H1 (cell line): ENCODE measurements around the gene NR2F1-AS1. TPM values are rescaled to one million over a fixed set of nuclear protein-coding genes. Genes with fewer than 3 reads are reported as not detected.

ENCODE experiments used
- CTCF ChIA-PET: fragments of 300-600 bp; sonication (Branson Sonifier 250); formaldehyde crosslinking; loops from one replicate; lab custom pipeline; 2021; ENCODE audit not compliant: partially characterized antibody; lab: Charles Lee
- POLR2A ChIA-PET: fragments of 300-600 bp; sonication (Branson Sonifier 250); formaldehyde crosslinking; loops from one replicate; lab custom pipeline; 2021; ENCODE audit warnings: inconsistent platforms; ENCODE audit not compliant: partially characterized antibody; lab: Charles Lee
- DNase-seq, 2 experiments: peaks; one replicate each; pipeline versions ENCODE4 v3.0.0 to v3.0.0-alpha.2; 2010 to 2022; ENCODE audit warnings: low spot score in 2 of 2, low read depth in 1 of 2, mixed read lengths in 1 of 2
- FAIRE-seq: peaks from 2 replicates; lab custom pipeline; 2011; peaks lifted over from hg19 to GRCh38; lab: Jason Lieb, UNC
- H2AFZ ChIP-seq: 2 replicates; pipeline ENCODE4 v1.8.1; 2012; ENCODE audit warnings: low read length, inconsistent platforms
- H2AK5ac ChIP-seq: 2 replicates; pipeline ENCODE4 v1.6.1; 2013; ENCODE audit warnings: low read depth, low read length
- H2BK120ac ChIP-seq: replicated peaks from 2 replicates; pipeline ENCODE3; 2013; ENCODE audit warnings: low read depth, low read length, inconsistent platforms
- H2BK12ac ChIP-seq: 2 replicates; pipeline ENCODE4 v1.6.1; 2013; ENCODE audit warnings: low read depth, low read length
- H2BK15ac ChIP-seq: 2 replicates; pipeline ENCODE4 v1.6.1; 2013; ENCODE audit warnings: low read length
- H2BK20ac ChIP-seq: 2 replicates; pipeline ENCODE4 v1.6.1; 2013; ENCODE audit warnings: low read length
- H2BK5ac ChIP-seq: 2 replicates; pipeline ENCODE4 v1.6.1; 2013; ENCODE audit warnings: low read depth, low read length
- H3K14ac ChIP-seq: 2 replicates; pipeline ENCODE4 v1.6.1; 2013; ENCODE audit warnings: inconsistent platforms; ENCODE audit not compliant: insufficient read length
- H3K18ac ChIP-seq: 2 replicates; pipeline ENCODE4 v1.6.1; 2013; ENCODE audit warnings: low read length; ENCODE audit errors: extremely low read depth
- H3K23ac ChIP-seq: 2 replicates; pipeline ENCODE4 v1.6.1; 2013; ENCODE audit warnings: inconsistent platforms; ENCODE audit not compliant: insufficient read length
- H3K23me2 ChIP-seq: 2 replicates; pipeline ENCODE4 v1.6.1; 2013; ENCODE audit warnings: low read depth, low read length
- H3K27ac ChIP-seq: 2 replicates; pipeline ENCODE4 v1.6.1; 2011; ENCODE audit warnings: low read depth, low read length, inconsistent platforms
- H3K27me3 ChIP-seq, 4 experiments: replicated peaks in 1 of 4; 1 replicate in 1 of 4; 2 replicates in 3 of 4; pipeline versions ENCODE4 v1.6.1 to v1.8.1; 2011 to 2013; ENCODE audit warnings: low read length in 3 of 4, mild to moderate bottlenecking in 3 of 4, inconsistent platforms in 2 of 4, mixed read lengths in 2 of 4, moderate library complexity in 1 of 4; ENCODE audit not compliant: control insufficient read depth in 3 of 4, insufficient read depth in 3 of 4; ENCODE audit errors: extremely low read depth in 1 of 4
- H3K36me3 ChIP-seq, 4 experiments: 2 replicates each; pipeline versions ENCODE4 v1.6.1 to v1.8.1; 2011 to 2013; ENCODE audit warnings: mild to moderate bottlenecking in 4 of 4, low read length in 3 of 4, moderate library complexity in 2 of 4, control low read depth in 1 of 4, inconsistent platforms in 1 of 4; ENCODE audit not compliant: insufficient read depth in 4 of 4, control insufficient read depth in 2 of 4
- H3K4ac ChIP-seq: replicated peaks from 2 replicates; pipeline ENCODE3; 2013; ENCODE audit warnings: low read length, low read depth, mixed read lengths, inconsistent platforms; ENCODE audit not compliant: insufficient read length
- H3K4me1 ChIP-seq, 4 experiments: replicated peaks in 1 of 4; 1 replicate in 1 of 4; 2 replicates in 3 of 4; pipeline versions ENCODE4 v1.6.1 to v1.8.1; 2011 to 2013; ENCODE audit warnings: low read length in 3 of 4, inconsistent platforms in 2 of 4, mixed read lengths in 1 of 4; ENCODE audit not compliant: insufficient read depth in 4 of 4, control insufficient read depth in 3 of 4
- H3K4me2 ChIP-seq, 2 experiments: 2 replicates each; pipeline versions ENCODE4 v1.6.1 to v1.8.1; 2011 to 2013; ENCODE audit warnings: low read depth in 2 of 2, low read length in 2 of 2, control low read depth in 1 of 2, inconsistent platforms in 1 of 2, mild to moderate bottlenecking in 1 of 2; ENCODE audit not compliant: insufficient read depth in 1 of 2
- H3K4me3 ChIP-seq, 4 experiments: fragments of 200-600, 300-600 bp in 1 of 4; sonication (generic), shearing (Covaris generic), sonication (Bioruptor Twin) in 1 of 4; 2 replicates each; pipeline versions ENCODE4 v1.5.1 to v1.8.1; 2011 to 2016; ENCODE audit warnings: low read length in 4 of 4, low read depth in 3 of 4, control low read depth in 2 of 4, inconsistent platforms in 2 of 4, mild to moderate bottlenecking in 2 of 4, mixed read lengths in 1 of 4, moderate library complexity in 1 of 4; ENCODE audit not compliant: insufficient read depth in 2 of 4; ENCODE audit errors: extremely low read depth in 1 of 4
- H3K56ac ChIP-seq: replicated peaks from 2 replicates; pipeline ENCODE3; 2013; ENCODE audit warnings: low read depth, mild to moderate bottlenecking, mixed read lengths, low read length, inconsistent platforms; ENCODE audit not compliant: insufficient read length
- H3K79me1 ChIP-seq: 2 replicates; pipeline ENCODE4 v1.6.1; 2013; ENCODE audit warnings: low read depth, low read length, control low read depth
- H3K79me2 ChIP-seq, 2 experiments: 2 replicates each; pipeline versions ENCODE4 v1.6.1 to v1.8.1; 2012 to 2013; ENCODE audit warnings: low read length in 2 of 2, mild to moderate bottlenecking in 2 of 2, inconsistent platforms in 1 of 2; ENCODE audit not compliant: insufficient read depth in 2 of 2, control insufficient read depth in 1 of 2
- H3K9ac ChIP-seq, 4 experiments: replicated peaks in 1 of 4; 1 replicate in 1 of 4; 2 replicates in 3 of 4; pipeline versions ENCODE4 v1.6.1 to v1.8.1; 2011 to 2013; ENCODE audit warnings: low read depth in 3 of 4, low read length in 3 of 4, control low read depth in 2 of 4, mild to moderate bottlenecking in 2 of 4, moderate library complexity in 2 of 4, inconsistent platforms in 1 of 4; ENCODE audit errors: extremely low read depth in 1 of 4
- H3K9me3 ChIP-seq, 2 experiments: 2 replicates each; pipeline versions ENCODE4 v1.6.1 to v1.8.1; 2012 to 2013; ENCODE audit warnings: mild to moderate bottlenecking in 2 of 2, moderate library complexity in 2 of 2, control low read depth in 1 of 2, inconsistent platforms in 1 of 2, low read depth in 1 of 2, low read length in 1 of 2, mixed read lengths in 1 of 2; ENCODE audit not compliant: insufficient read depth in 2 of 2
- H4K20me1 ChIP-seq, 2 experiments: replicated peaks in 1 of 2; 2 replicates each; pipeline versions ENCODE3 to v1.8.1; 2011 to 2013; ENCODE audit warnings: inconsistent platforms in 2 of 2, low read length in 2 of 2, mild to moderate bottlenecking in 1 of 2; ENCODE audit not compliant: insufficient read depth in 2 of 2, control insufficient read depth in 1 of 2
- H4K5ac ChIP-seq: 2 replicates; pipeline ENCODE4 v1.6.1; 2013; ENCODE audit warnings: low read length, low read depth, mixed read lengths, inconsistent platforms; ENCODE audit not compliant: insufficient read length
- H4K8ac ChIP-seq: 2 replicates; pipeline ENCODE4 v1.8.0; 2013; ENCODE audit warnings: mild to moderate bottlenecking, moderate library complexity, low read length, inconsistent platforms; ENCODE audit not compliant: insufficient read depth; ENCODE audit errors: extremely low read depth
- H4K91ac ChIP-seq: replicated peaks from 2 replicates; pipeline ENCODE3; 2013; ENCODE audit warnings: low read length, mixed read lengths, inconsistent platforms; ENCODE audit not compliant: insufficient read length
- BRCA1 ChIP-seq: IDR thresholded peaks from 2 replicates; pipeline ENCODE4 v1.6.1; 2012; ENCODE audit warnings: low read depth, low read length, improper control_type of control experiment
- EZH2 ChIP-seq: fragments of 200-600 bp; sonication (generic); IDR thresholded peaks from 2 replicates; pipeline ENCODE4 v1.7.1; 2012; ENCODE audit warnings: low read depth, mild to moderate bottlenecking, moderate library complexity, low read length, inconsistent platforms; ENCODE audit not compliant: severe bottlenecking
- KDM4A ChIP-seq: IDR thresholded peaks from one replicate; pipeline ENCODE4 v1.7.1; 2012; ENCODE audit warnings: low read depth, mild to moderate bottlenecking, moderate library complexity, low read length, inconsistent platforms; ENCODE audit not compliant: severe bottlenecking
- NANOG ChIP-seq: IDR thresholded peaks from 2 replicates; pipeline ENCODE4 v1.6.1; 2011; ENCODE audit warnings: low read length, low read depth, mild to moderate bottlenecking, inconsistent platforms; ENCODE audit not compliant: insufficient read depth, poor library complexity, severe bottlenecking
- RNF2 ChIP-seq: fragments of 200-900, 300-1000 bp; sonication (generic); IDR thresholded peaks from 2 replicates; pipeline ENCODE4 v1.7.1; 2016; ENCODE audit warnings: borderline replicate concordance, low read depth, mild to moderate bottlenecking, antibody characterized with exemption, low read length; ENCODE audit not compliant: poor library complexity, severe bottlenecking; ENCODE audit errors: missing control alignments
- SUZ12 ChIP-seq: fragments of 200-600 bp; sonication (generic); IDR thresholded peaks from 2 replicates; pipeline ENCODE4 v1.6.1; 2012; ENCODE audit warnings: mild to moderate bottlenecking, inconsistent platforms, low read length, moderate library complexity, mixed read lengths
- WGBS, 2 experiments: shearing (Covaris generic) in 1 of 2; methylation state at CpG; one replicate each; pipeline versions ENCODE4 v1.1.6 to v1.1.7; 2013 to 2015; ENCODE audit warnings: low lambda C conversion rate in 2 of 2, mixed read lengths in 2 of 2, inconsistent platforms in 1 of 2, low coverage in 1 of 2, missing lambda C conversion rate in 1 of 2; ENCODE audit not compliant: insufficient replicate concordance in 2 of 2, insufficient coverage in 1 of 2, insufficient read length in 1 of 2; ENCODE audit errors: extremely low coverage in 1 of 2, missing lambda C conversion rate in 1 of 2; 5-methylcytosine and 5-hydroxymethylcytosine counted together
- polyA plus RNA-seq, 7 experiments: library from polyadenylated mRNA; depleted of rRNA in 3 of 7; stranded (reverse) in 5 of 7; unstranded in 2 of 7; fragments of >200 nt in 5 of 7; fragments of 200-250 nt in 2 of 7; gene quantifications; 1 replicate in 5 of 7; 2 replicates in 1 of 7; 4 replicates in 1 of 7; pipeline versions ENCODE4 v1.2.1 to v1.2.3, GENCODE V29; 2011 to 2013; ENCODE audit warnings: missing spikeins in 2 of 7, mixed read lengths in 2 of 7
- total RNA-seq: library from RNA; stranded (reverse); fragmentation: NEBNext Ultra II Directional; extraction: Animal tissue kit (Norgen Biotek cat#: 25700); gene quantifications from 2 replicates; pipeline ENCODE4 v1.2.1, GENCODE V29; 2021
- TF ChIP-seq, protein P1 (sequence below): IDR thresholded peaks from 2 replicates; pipeline ENCODE4 v1.6.1; 2012; ENCODE audit warnings: low read length, inconsistent platforms
- TF ChIP-seq, protein P2 (sequence below): IDR thresholded peaks from 2 replicates; pipeline ENCODE4 v1.6.1; 2012; ENCODE audit warnings: inconsistent platforms

NR2F1-AS1 gene
- total and polyA plus RNA-seq, 2 of the 8 experiments (the other 6 are each of a cell fraction or from before 2014, with no cell fraction given), result 1.6 to 5.6 TPM

- 14% methylated on average over 8 of the region's 8 CpGs; no CpG with 5 or more reads in 1 of the 2 experiments for WGBS, 2 experiments
- no peak overlapping the region for H4K5ac ChIP-seq
- FAIRE-seq (no peak), DNase-seq (no peak)
- no peak overlapping the region for H4K91ac ChIP-seq
- H2AFZ ChIP-seq, result no peak overlapping the region
- H3K9me3 ChIP-seq, result no peaks in the 10 kb centered on the region
- no peak overlapping the region for H2BK20ac ChIP-seq
- H2BK5ac ChIP-seq, result no peak overlapping the region
- H3K23me2 ChIP-seq, result peaks cover 3% of the 10 kb centered on the region
- H2AK5ac ChIP-seq, result no peak overlapping the region
- peaks cover 6 to 19% (median 17%) of the 10 kb centered on the region in 4 experiments for H3K4me1 ChIP-seq
- CTCF ChIA-PET, result interaction anchor here (1.0 to 3.5 kb wide), 10 partner anchors 9 to 1250 kb away, joined by 3 to 16 read pairs (median 7); no protein-coding TSS in a partner anchor
- peak; percentile 45; the same call in 1 of the 2 replicates for TF ChIP-seq SUZ12
- TF ChIP-seq KDM4A, result no peak
- TF ChIP-seq RNF2, result peak; percentile 98
- TF ChIP-seq, protein P1, sequence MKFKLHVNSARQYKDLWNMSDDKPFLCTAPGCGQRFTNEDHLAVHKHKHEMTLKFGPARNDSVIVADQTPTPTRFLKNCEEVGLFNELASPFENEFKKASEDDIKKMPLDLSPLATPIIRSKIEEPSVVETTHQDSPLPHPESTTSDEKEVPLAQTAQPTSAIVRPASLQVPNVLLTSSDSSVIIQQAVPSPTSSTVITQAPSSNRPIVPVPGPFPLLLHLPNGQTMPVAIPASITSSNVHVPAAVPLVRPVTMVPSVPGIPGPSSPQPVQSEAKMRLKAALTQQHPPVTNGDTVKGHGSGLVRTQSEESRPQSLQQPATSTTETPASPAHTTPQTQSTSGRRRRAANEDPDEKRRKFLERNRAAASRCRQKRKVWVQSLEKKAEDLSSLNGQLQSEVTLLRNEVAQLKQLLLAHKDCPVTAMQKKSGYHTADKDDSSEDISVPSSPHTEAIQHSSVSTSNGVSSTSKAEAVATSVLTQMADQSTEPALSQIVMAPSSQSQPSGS, result no peak
- TF ChIP-seq BRCA1, result no peak
- TF ChIP-seq, protein P2, sequence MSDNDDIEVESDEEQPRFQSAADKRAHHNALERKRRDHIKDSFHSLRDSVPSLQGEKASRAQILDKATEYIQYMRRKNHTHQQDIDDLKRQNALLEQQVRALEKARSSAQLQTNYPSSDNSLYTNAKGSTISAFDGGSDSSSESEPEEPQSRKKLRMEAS, result no peak
- no peak for TF ChIP-seq NANOG
- TF ChIP-seq EZH2, result peak; percentile 15
- no peak overlapping the region for H3K9ac ChIP-seq
- no peak overlapping the region for H3K14ac ChIP-seq
- H4K8ac ChIP-seq, result no peak overlapping the region
- no peak overlapping the region for H3K4me2 ChIP-seq
- peaks cover 18 to 44% of the 10 kb centered on the region in 2 experiments for H4K20me1 ChIP-seq
- no peak overlapping the region for H3K23ac ChIP-seq
- no peak overlapping the region for H3K4me3 ChIP-seq
- no peaks in the 10 kb centered on the region; the same call in 1 of the 2 replicates for H3K79me1 ChIP-seq
- H3K27ac ChIP-seq, result no peak overlapping the region
- no peak overlapping the region for H2BK120ac ChIP-seq
- H3K56ac ChIP-seq, result no peak overlapping the region
- POLR2A ChIA-PET, result interaction anchor here (1.2 to 2.7 kb wide), 5 partner anchors 10 to 29 kb away, joined by 3 to 10 read pairs (median 4); no protein-coding TSS in a partner anchor
- no peak overlapping the region for H2BK15ac ChIP-seq
- peaks cover 96 to 100% (median 98%) of the 10 kb centered on the region in 4 experiments for H3K27me3 ChIP-seq
- H3K36me3 ChIP-seq, result peaks cover 0 to 4% (median 0%) of the 10 kb centered on the region in 4 experiments; a peak in 2 of 8 replicates
- H2BK12ac ChIP-seq, result no peak overlapping the region
- H3K4ac ChIP-seq, result no peak overlapping the region
- H3K79me2 ChIP-seq, result no peaks in the 10 kb centered on the region
- no peak overlapping the region for H3K18ac ChIP-seq
Observed at GRCh38 chr5:93600409-93601070, 19.5 kb upstream of the NR2F1-AS1 start.
